Stimulated activated naive CD4-positive, alpha-beta T cell (primary cell): ENCODE data around the gene ZC3HAV1.
"Not testable (repeated sequence)": the region's sequence is repeated elsewhere in the genome, so short reads cannot be mapped to it uniquely, and the experiment has no call there.

Experiments
- DNase-seq, 6 experiments: peaks; one replicate each; lab custom pipeline; 2025; lab: John Stamatoyannopoulos, UW

ZC3HAV1 gene

GRCh38 chr7:139112316-139112715, 2.8 kb upstream of the ZC3HAV1 start:
- DNase-seq, result no peak

DNA sequence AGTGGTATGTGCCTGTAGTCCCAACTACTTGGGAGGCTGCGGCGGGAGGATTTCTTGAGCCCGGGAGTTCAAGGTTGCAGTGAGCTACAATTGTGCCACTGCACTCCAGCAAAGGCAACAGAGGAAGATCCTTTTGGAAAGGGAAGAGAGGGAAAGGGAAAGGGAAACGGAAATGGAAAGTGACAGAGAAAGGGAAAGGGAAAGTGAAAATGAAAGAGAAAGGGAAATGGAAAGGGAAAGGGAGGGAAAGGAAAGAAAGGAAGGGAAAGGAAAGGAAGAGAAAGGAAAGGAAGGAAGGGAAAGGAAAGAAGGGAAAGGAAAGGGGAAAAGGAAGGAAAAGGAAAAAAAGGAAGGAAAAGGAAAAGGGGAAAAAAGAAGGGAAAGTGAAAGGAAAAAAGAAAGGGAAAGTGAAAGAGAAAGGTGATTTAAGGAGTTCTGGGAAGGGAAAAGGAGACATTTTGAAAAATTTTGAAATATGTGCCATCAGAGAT, 2.3 kb upstream of the ZC3HAV1 start:
- DNase-seq, result no peak

- no peak for DNase-seq
These were observed 1.6 kb upstream of the ZC3HAV1 start for GRCh38 chr7:139111147-139111546.

DNA sequence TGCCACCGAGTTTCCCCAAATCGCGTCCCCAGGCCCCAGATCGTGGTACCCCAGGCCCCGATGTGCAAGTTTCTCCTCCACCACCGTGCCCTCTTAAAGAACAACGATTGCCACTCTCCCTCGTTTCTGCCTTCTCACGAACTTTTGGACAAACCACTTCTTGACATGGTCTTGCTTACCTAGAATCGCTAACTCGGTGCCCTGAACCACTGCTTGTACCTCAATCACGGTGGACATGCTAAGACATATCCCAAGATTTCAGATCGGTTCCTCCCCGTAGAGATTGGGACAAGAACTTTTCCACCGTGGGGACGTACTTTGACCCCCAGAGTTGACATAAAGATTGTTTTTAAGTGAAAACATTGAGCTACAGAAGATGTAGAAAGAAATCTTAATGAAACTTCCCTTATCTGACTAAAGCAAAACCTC, 477 bp upstream of the ZC3HAV1 start:
- no peak for DNase-seq

DNA sequence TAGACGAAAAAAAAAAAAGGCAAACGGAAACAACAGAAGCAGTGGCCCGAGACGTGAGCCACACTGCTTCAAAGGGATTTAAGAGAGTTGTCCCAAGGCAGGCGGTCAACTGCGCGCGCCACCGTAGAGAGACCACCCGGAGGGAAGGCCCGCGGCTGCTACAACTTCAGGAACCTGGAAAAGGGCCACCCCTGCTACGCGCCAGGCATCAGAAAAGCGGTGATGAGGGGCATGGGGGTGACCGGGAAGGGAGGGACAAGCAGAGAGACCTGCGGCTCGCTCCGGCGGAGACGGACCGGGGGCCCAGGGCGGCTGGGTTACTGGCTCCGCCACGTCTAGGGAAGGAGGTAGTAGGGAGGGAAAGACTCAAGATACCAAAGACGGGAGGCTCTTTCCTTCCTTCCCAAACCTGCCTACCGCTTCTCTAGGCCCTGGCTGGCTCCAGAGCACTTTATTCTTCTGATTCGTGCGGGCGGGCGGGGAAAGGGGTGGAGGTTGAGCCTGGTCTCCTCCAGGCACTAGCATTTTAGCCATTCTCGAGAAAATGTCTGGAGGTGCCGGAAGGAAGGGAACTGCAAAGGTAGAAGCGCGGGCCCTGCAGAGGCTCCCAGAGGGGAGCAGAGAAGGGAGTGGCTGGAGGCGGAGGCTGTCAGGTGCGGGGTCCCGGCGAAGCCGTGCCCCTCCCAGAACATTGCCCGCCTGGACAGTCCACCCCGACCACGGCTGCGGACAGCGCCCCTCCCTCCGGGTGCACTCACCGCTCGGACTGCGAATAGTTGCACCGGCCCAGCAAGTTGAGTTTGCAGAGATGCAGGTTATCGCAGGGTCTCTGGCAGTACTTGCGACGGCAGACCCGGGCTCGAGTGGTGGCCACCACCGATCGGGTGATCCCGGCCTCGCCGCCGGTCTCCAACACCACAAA, 993 bp downstream of the ZC3HAV1 start:
- peak in 2 of 6 experiments; percentile 40 to 57 for DNase-seq

GRCh38 chr7:139106959-139107358, 2.6 kb downstream of the ZC3HAV1 start:
- peak in 2 of 6 experiments; percentile 35 to 39 for DNase-seq

DNA sequence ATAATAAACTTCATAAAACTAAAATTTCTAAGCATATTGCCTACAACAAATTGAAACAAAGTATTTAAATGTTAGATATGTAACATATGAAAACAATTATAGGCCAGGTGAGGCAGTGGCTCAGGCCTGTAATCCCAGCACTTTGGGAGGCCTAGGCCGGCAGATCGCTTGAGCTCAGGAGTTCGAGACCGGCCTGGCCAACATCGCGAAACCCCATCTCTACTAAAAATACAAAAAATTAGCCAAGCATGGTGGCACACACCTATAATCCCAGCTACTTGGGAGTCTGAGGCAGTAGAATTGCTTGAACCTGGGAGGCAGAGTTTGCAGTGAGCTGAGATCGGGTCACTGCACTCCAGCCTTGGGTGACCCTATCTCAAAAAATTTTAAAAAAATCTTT, 3.3 kb downstream of the ZC3HAV1 start:
- DNase-seq, result not testable (repeated sequence)

DNA sequence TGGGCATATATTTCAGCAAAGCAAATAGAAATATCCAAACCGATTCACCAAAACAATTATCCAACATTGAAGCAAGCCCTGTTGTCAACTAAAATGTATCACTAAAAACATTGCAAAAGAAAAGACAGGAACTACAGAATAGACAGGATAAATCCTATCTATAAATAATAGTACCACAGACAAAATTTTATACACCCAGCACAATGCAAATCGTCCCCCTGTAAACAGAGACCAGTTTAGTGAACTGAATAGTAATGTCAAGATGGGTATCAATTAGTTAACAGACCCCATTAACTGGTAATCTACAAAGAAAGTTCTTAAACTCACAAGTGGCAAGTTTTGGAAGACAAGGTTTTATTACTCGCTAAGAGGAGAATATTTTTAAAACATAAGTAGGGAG, 4.0 kb downstream of the ZC3HAV1 start:
- DNase-seq, result no peak

- DNase-seq, result peak in 5 of 6 experiments; percentile 27 to 53 (median 41)
These were observed 5.4 kb downstream of the ZC3HAV1 start for GRCh38 chr7:139104091-139104450.

DNA sequence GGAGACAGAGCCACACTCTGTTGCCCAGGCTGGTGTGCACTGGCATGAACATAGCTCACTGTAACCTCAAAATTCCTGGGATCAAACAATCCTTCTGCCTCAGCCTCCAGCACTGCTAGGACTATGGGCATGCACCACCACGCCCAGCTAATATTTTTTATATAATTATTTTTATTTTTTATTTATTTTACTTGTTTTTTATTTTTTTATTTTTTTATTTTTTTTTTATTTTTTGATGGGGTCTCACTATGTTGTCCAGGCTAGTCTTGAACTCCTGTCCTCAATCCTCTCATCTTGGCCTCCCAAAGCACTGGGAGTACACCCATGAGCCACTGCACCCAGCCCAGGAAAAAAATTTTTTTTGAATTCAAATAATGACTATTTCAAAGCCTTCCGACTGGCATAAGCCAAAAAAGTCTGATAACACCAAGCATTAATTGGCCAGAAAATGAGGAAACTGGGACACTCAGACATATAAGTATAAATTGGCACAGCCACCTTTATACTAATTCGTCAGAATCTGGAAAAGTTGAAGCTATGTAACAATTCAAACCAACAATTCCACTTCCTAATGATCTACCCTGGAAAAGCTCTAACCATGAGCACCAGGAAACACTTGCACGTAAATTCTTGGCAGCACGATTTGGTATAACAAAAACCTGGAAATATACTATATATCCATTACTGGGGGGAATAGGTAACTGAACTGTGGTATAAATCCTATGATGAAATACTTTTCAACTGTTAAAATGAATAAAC, 6.3 kb downstream of the ZC3HAV1 start:
- no peak for DNase-seq

- not testable (repeated sequence) for DNase-seq
These were observed 7.8 kb downstream of the ZC3HAV1 start for GRCh38 chr7:139101637-139102158.

DNA sequence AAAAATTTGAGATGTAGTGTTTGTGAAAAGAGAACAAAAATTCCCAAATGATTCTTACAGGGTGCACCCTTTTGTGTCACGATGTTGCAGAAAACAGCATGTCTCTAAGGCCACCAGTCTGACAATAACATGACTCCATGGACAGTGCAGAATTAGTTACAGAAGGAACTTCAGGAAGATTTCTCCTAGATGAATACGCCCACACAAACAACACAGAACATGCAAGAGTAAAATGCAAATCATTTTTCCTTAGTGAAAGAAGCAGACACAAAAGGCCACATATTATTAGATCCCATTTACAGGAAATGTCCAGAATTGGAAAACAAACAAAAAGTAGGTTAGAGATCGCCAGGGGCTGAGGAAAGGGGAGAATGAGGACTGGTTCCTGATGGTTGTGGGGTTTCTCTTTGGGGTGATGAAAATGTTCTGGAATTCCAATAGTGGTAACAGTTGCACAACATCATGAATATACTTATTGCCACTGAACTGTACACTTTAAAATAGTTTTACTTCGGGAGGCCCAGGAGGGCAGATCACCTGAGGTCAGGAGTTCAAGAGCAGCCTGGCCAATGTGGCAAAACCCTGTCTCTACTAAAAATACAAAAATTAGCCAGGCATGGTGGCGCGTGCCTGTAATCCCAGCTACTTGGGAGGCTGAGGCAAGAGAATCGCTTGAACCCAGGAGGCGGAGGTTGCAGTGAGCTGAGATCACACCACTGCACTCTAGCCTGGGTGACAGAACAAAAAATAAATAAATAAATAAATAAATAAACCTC, 10.2 kb downstream of the ZC3HAV1 start:
- DNase-seq, result no peak

GRCh38 chr7:139095194-139095659, 14.3 kb downstream of the ZC3HAV1 start:
- peak; percentile 74 to 95 (median 85) for DNase-seq

- peak in 3 of 6 experiments; percentile 26 to 65 (median 52) for DNase-seq
These were observed 14.9 kb downstream of the ZC3HAV1 start for GRCh38 chr7:139094596-139094995.

GRCh38 chr7:139094030-139094429, 15.5 kb downstream of the ZC3HAV1 start:
- DNase-seq, result no peak

DNA sequence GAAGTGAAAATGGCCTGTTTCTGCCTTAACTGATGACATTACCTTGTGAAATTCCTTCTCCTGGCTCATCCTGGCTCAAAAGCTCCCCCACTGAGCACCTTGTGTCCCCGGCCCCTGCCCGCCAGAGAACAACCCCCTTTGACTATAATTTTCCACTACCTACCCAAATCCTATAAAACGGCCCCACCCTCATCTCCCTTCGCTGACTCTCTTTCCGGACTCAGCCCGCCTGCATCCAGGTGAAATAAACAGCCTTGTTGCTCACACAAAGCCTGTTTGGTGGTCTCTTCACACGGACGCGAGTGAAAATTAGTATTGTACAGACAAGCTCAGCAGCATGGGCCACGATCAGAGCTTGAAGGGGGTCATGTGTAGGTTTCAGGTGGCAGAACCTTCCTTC, 16.0 kb downstream of the ZC3HAV1 start:
- peak in 1 of 6 experiments; percentile 42 for DNase-seq

- no peak for DNase-seq
These were observed 17.3 kb downstream of the ZC3HAV1 start for GRCh38 chr7:139092090-139092796.

DNA sequence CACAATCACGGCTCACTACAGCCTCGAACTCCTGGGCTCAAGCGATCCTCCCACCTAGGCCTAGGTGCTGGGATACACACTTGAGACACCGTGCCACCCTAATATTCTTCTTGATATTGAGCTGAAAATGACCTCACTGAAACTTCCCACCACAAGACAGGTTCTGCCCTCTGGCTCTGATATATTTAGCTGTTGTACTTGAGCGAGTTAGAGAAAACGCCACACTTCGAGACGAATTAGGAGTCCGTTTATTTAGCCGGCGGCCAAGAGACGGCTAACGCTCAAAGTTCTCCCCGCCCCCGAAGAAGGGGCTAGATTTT, 17.9 kb downstream of the ZC3HAV1 start:
- no peak for DNase-seq

GRCh38 chr7:139089118-139089517, 20.4 kb downstream of the ZC3HAV1 start:
- no peak for DNase-seq

GRCh38 chr7:139088268-139088667, 21.3 kb downstream of the ZC3HAV1 start:
- no peak for DNase-seq

GRCh38 chr7:139087212-139087611, 22.3 kb downstream of the ZC3HAV1 start:
- no peak for DNase-seq
